GM19397 (cell line): ENCODE data around the gene EIF4EBP2.

Source experiments
- ATAC-seq: cut with Tn5 transposase; IDR thresholded peaks from one replicate; pipeline ENCODE4 v1.9.1; 2021; ENCODE audit warnings: mild to moderate bottlenecking, moderate library complexity; ENCODE audit not compliant: unreplicated experiment

Gene EIF4EBP2

GRCh38 chr10:70376436-70377378, 27.2 kb upstream of the EIF4EBP2 start:
- no peak for ATAC-seq

GRCh38 chr10:70378122-70378521, 25.8 kb upstream of the EIF4EBP2 start:
- no peak for ATAC-seq

GRCh38 chr10:70379581-70380176, 24.3 kb upstream of the EIF4EBP2 start:
- ATAC-seq, result no peak

GRCh38 chr10:70380350-70381135, 23.4 kb upstream of the EIF4EBP2 start:
- ATAC-seq, result no peak

- ATAC-seq, result peak; percentile 40
Observed at GRCh38 chr10:70381471-70382421, 22.2 kb upstream of the EIF4EBP2 start.

- no peak for ATAC-seq
Observed at GRCh38 chr10:70391654-70392053, 12.3 kb upstream of the EIF4EBP2 start.

- no peak for ATAC-seq
Observed at GRCh38 chr10:70396140-70396539, 7.8 kb upstream of the EIF4EBP2 start.

- ATAC-seq, result no peak
Observed at GRCh38 chr10:70399177-70399576, 4.8 kb upstream of the EIF4EBP2 start.

- no peak for ATAC-seq
Observed at GRCh38 chr10:70403483-70404035, 386 bp upstream of the EIF4EBP2 start.

- ATAC-seq, result no peak
Observed at GRCh38 chr10:70404787-70405036, 767 bp downstream of the EIF4EBP2 start.

GRCh38 chr10:70405037-70405824, 1.3 kb downstream of the EIF4EBP2 start:
- ATAC-seq, result no peak

- no peak for ATAC-seq
Observed at GRCh38 chr10:70409772-70410171, 5.8 kb downstream of the EIF4EBP2 start.

- no peak for ATAC-seq
Observed at GRCh38 chr10:70410608-70411007, 6.7 kb downstream of the EIF4EBP2 start.

- ATAC-seq, result no peak
Observed at GRCh38 chr10:70412356-70412755, 8.4 kb downstream of the EIF4EBP2 start.

GRCh38 chr10:70417568-70417967, 13.6 kb downstream of the EIF4EBP2 start:
- ATAC-seq, result no peak

GRCh38 chr10:70418229-70418628, 14.3 kb downstream of the EIF4EBP2 start:
- ATAC-seq, result no peak

GRCh38 chr10:70418713-70419112, 14.8 kb downstream of the EIF4EBP2 start:
- no peak for ATAC-seq

GRCh38 chr10:70424320-70424719, 20.4 kb downstream of the EIF4EBP2 start:
- ATAC-seq, result no peak

- no peak for ATAC-seq
Observed at GRCh38 chr10:70425096-70425495, 21.2 kb downstream of the EIF4EBP2 start.

- ATAC-seq, result no peak
Observed at GRCh38 chr10:70426823-70427222, 22.9 kb downstream of the EIF4EBP2 start.
